GM12891 (cell line): ENCODE results near the gene NCOA3.

Source experiments
- POLR2A ChIP-seq: IDR thresholded peaks from 2 replicates; pipeline ENCODE4 v1.6.1; 2011; ENCODE audit warnings: low read depth, low read length, control low read depth
- POLR2AphosphoS5 ChIP-seq: IDR thresholded peaks from 2 replicates; pipeline ENCODE4 v1.6.1; 2011; ENCODE audit warnings: low read depth, low read length, control low read depth
- TAF1 ChIP-seq: IDR thresholded peaks from 2 replicates; pipeline ENCODE4 v1.6.1; 2011; ENCODE audit warnings: low read depth, low read length, control low read depth

- TF ChIP-seq POLR2A (no peak), TAF1 (no peak), POLR2AphosphoS5 (no peak)
Measured at GRCh38 chr20:47521059-47521808, 19.5 kb downstream of the NCOA3 start.
